ENCODE data around the gene APOL5. TPM values are rescaled to one million over a fixed set of nuclear protein-coding genes. Genes with fewer than 3 reads are reported as not detected.
A peak's percentile ranks its signal among the peaks of the same experiment; 100 is the strongest.

Gene APOL5
- total and polyA plus RNA-seq, 11 donors: 0.07 to 0.11 TPM; not detected in 9

DNA sequence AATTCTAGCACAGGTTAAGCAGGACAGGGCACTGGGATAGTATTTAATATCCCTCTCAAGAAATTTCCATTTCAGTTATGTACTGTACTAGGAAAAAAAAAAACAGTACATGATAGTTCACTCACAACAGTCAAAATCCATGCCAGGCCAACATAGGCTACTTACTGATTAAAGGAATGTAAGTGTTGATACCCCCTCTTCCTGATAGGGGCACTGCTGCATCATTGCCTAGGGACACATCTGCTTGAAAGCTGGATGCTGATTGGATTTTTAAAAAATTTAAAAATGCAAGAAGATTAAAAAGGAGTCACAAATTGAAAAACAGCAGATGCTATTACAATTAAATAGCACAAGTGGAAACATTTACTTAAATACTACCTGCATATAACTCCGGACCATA, 43.4 kb downstream of the APOL5 start:
- 94 to 98% (median 95%) methylated on average over 1 of the region's 1 CpG for WGBS, 4 donors
- DNase-seq (no peak), ATAC-seq (peak in 2 of 4 donors; percentile 57)
- H3K9me3 ChIP-seq: no peaks in the 10 kb centered on the region
- intact Hi-C loops (cut with DNase I): loop anchor here in 9 of 10 donors (5.0 to 10.0 kb wide), 7 partner anchors 56 to 364 kb away; no protein-coding TSS in a partner anchor
- H3K27ac ChIP-seq: no peak overlapping the region
- TF ChIP-seq POLR2A (IDR thresholded peaks at IDR 0.05): no peak
- peak in 11 of 12 donors; percentile 12 to 51 (median 30) for TF ChIP-seq CTCF (IDR thresholded peaks at IDR 0.05)
- peaks cover 0 to 16% (median 1%) of the 10 kb centered on the region in 12 donors for H3K4me1 ChIP-seq
- H3K27me3 ChIP-seq: no peaks in the 10 kb centered on the region
- H3K36me3 ChIP-seq: peaks cover 0 to 74% (median 31%) of the 10 kb centered on the region in 9 donors
- no peak overlapping the region for H3K4me3 ChIP-seq

- intact Hi-C loops (cut with DNase I): loop anchor here in 6 of 10 donors (5.0 to 10.0 kb wide), 6 partner anchors 62 to 358 kb away; no protein-coding TSS in a partner anchor
- Histone ChIP-seq H3K9me3 (no peaks in the 10 kb centered on the region), H3K36me3 (peaks cover 0 to 31% (median 0%) of the 10 kb centered on the region in 9 donors), H3K27me3 (no peaks in the 10 kb centered on the region), H3K27ac (peak overlapping the region in 9 of 12 donors; percentile 2 to 40 (median 35)), H3K4me3 (peak overlapping the region in 5 of 12 donors; percentile 8 to 16 (median 10)), H3K4me1 (peaks cover 0 to 21% (median 11%) of the 10 kb centered on the region in 12 donors)
- ATAC-seq (peak in 3 of 4 donors; percentile 59 to 84 (median 62)), DNase-seq (no peak)
- WGBS, 4 donors: 60 to 73% (median 64%) methylated on average over 10 of the region's 10 CpGs
- TF ChIP-seq CTCF (IDR thresholded peaks at IDR 0.05): no peak
- no peak for TF ChIP-seq POLR2A (IDR thresholded peaks at IDR 0.05)
These were observed 49.2 kb downstream of the APOL5 start for GRCh38 chr22:35766654-35767580.

DNA sequence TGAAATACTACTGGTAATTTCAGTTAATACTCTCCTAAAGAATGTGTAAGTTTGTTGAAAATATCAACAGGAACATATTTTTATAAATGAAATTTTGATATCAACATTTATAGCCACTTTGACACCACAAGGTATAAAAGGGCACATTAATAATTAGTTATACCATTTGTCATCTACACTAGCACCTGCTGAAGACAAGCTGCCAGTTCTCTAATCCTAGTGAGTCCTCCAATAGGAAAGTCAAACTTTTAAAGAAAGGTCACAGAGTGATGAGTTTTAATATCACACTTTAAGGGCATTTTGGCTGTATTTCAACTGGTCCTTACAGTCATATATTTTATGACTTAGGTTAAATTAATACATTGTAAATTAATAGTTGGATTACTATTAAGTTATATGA, 52.3 kb downstream of the APOL5 start:
- intact Hi-C loops (cut with DNase I): loop anchor here in 6 of 10 donors (5.0 to 10.0 kb wide), 6 partner anchors 65 to 355 kb away; no protein-coding TSS in a partner anchor
- ATAC-seq: no peak

More for the DNA sequence above, 52.3 kb downstream of the APOL5 start:
- Histone ChIP-seq H3K4me1 (peaks cover 0 to 27% (median 12%) of the 10 kb centered on the region in 12 donors), H3K36me3 (peaks cover 0 to 11% (median 0%) of the 10 kb centered on the region in 9 donors), H3K9me3 (no peaks in the 10 kb centered on the region), H3K4me3 (no peak overlapping the region), H3K27ac (no peak overlapping the region), H3K27me3 (no peaks in the 10 kb centered on the region)
- no peak for DNase-seq
- TF ChIP-seq POLR2A (IDR thresholded peaks at IDR 0.05): no peak
- TF ChIP-seq CTCF (IDR thresholded peaks at IDR 0.05): no peak
